H1 (cell line): ENCODE results near the gene CABLES2. TPM values are rescaled to one million over a fixed set of nuclear protein-coding genes. Genes with fewer than 3 reads are reported as not detected.

Source experiments
- CTCF ChIA-PET: fragments of 300-600 bp; sonication (Branson Sonifier 250); formaldehyde crosslinking; loops from one replicate; lab custom pipeline; 2021; ENCODE audit not compliant: partially characterized antibody; lab: Charles Lee
- POLR2A ChIA-PET: fragments of 300-600 bp; sonication (Branson Sonifier 250); formaldehyde crosslinking; loops from one replicate; lab custom pipeline; 2021; ENCODE audit warnings: inconsistent platforms; ENCODE audit not compliant: partially characterized antibody; lab: Charles Lee
- DNase-seq, 2 experiments: peaks; one replicate each; pipeline versions ENCODE4 v3.0.0 to v3.0.0-alpha.2; 2010 to 2022; ENCODE audit warnings: low spot score in 2 of 2, low read depth in 1 of 2, mixed read lengths in 1 of 2
- FAIRE-seq: peaks from 2 replicates; lab custom pipeline; 2011; peaks lifted over from hg19 to GRCh38; lab: Jason Lieb, UNC
- H2AFZ ChIP-seq: 2 replicates; pipeline ENCODE4 v1.8.1; 2012; ENCODE audit warnings: low read length, inconsistent platforms
- H2AK5ac ChIP-seq: 2 replicates; pipeline ENCODE4 v1.6.1; 2013; ENCODE audit warnings: low read depth, low read length
- H2BK120ac ChIP-seq: replicated peaks from 2 replicates; pipeline ENCODE3; 2013; ENCODE audit warnings: low read depth, low read length, inconsistent platforms
- H2BK12ac ChIP-seq: 2 replicates; pipeline ENCODE4 v1.6.1; 2013; ENCODE audit warnings: low read depth, low read length
- H2BK15ac ChIP-seq: 2 replicates; pipeline ENCODE4 v1.6.1; 2013; ENCODE audit warnings: low read length
- H2BK20ac ChIP-seq: 2 replicates; pipeline ENCODE4 v1.6.1; 2013; ENCODE audit warnings: low read length
- H2BK5ac ChIP-seq: 2 replicates; pipeline ENCODE4 v1.6.1; 2013; ENCODE audit warnings: low read depth, low read length
- H3K14ac ChIP-seq: 2 replicates; pipeline ENCODE4 v1.6.1; 2013; ENCODE audit warnings: inconsistent platforms; ENCODE audit not compliant: insufficient read length
- H3K18ac ChIP-seq: 2 replicates; pipeline ENCODE4 v1.6.1; 2013; ENCODE audit warnings: low read length; ENCODE audit errors: extremely low read depth
- H3K23ac ChIP-seq: 2 replicates; pipeline ENCODE4 v1.6.1; 2013; ENCODE audit warnings: inconsistent platforms; ENCODE audit not compliant: insufficient read length
- H3K23me2 ChIP-seq: 2 replicates; pipeline ENCODE4 v1.6.1; 2013; ENCODE audit warnings: low read depth, low read length
- H3K27ac ChIP-seq: 2 replicates; pipeline ENCODE4 v1.6.1; 2011; ENCODE audit warnings: low read depth, low read length, inconsistent platforms
- H3K27me3 ChIP-seq, 4 experiments: replicated peaks in 1 of 4; 1 replicate in 1 of 4; 2 replicates in 3 of 4; pipeline versions ENCODE4 v1.6.1 to v1.8.1; 2011 to 2013; ENCODE audit warnings: low read length in 3 of 4, mild to moderate bottlenecking in 3 of 4, inconsistent platforms in 2 of 4, mixed read lengths in 2 of 4, moderate library complexity in 1 of 4; ENCODE audit not compliant: control insufficient read depth in 3 of 4, insufficient read depth in 3 of 4; ENCODE audit errors: extremely low read depth in 1 of 4
- H3K36me3 ChIP-seq, 4 experiments: 2 replicates each; pipeline versions ENCODE4 v1.6.1 to v1.8.1; 2011 to 2013; ENCODE audit warnings: mild to moderate bottlenecking in 4 of 4, low read length in 3 of 4, moderate library complexity in 2 of 4, control low read depth in 1 of 4, inconsistent platforms in 1 of 4; ENCODE audit not compliant: insufficient read depth in 4 of 4, control insufficient read depth in 2 of 4
- H3K4ac ChIP-seq: replicated peaks from 2 replicates; pipeline ENCODE3; 2013; ENCODE audit warnings: low read length, low read depth, mixed read lengths, inconsistent platforms; ENCODE audit not compliant: insufficient read length
- H3K4me1 ChIP-seq, 4 experiments: replicated peaks in 1 of 4; 1 replicate in 1 of 4; 2 replicates in 3 of 4; pipeline versions ENCODE4 v1.6.1 to v1.8.1; 2011 to 2013; ENCODE audit warnings: low read length in 3 of 4, inconsistent platforms in 2 of 4, mixed read lengths in 1 of 4; ENCODE audit not compliant: insufficient read depth in 4 of 4, control insufficient read depth in 3 of 4
- H3K4me2 ChIP-seq, 2 experiments: 2 replicates each; pipeline versions ENCODE4 v1.6.1 to v1.8.1; 2011 to 2013; ENCODE audit warnings: low read depth in 2 of 2, low read length in 2 of 2, control low read depth in 1 of 2, inconsistent platforms in 1 of 2, mild to moderate bottlenecking in 1 of 2; ENCODE audit not compliant: insufficient read depth in 1 of 2
- H3K4me3 ChIP-seq, 4 experiments: fragments of 200-600, 300-600 bp in 1 of 4; sonication (generic), shearing (Covaris generic), sonication (Bioruptor Twin) in 1 of 4; 2 replicates each; pipeline versions ENCODE4 v1.5.1 to v1.8.1; 2011 to 2016; ENCODE audit warnings: low read length in 4 of 4, low read depth in 3 of 4, control low read depth in 2 of 4, inconsistent platforms in 2 of 4, mild to moderate bottlenecking in 2 of 4, mixed read lengths in 1 of 4, moderate library complexity in 1 of 4; ENCODE audit not compliant: insufficient read depth in 2 of 4; ENCODE audit errors: extremely low read depth in 1 of 4
- H3K56ac ChIP-seq: replicated peaks from 2 replicates; pipeline ENCODE3; 2013; ENCODE audit warnings: low read depth, mild to moderate bottlenecking, mixed read lengths, low read length, inconsistent platforms; ENCODE audit not compliant: insufficient read length
- H3K79me1 ChIP-seq: 2 replicates; pipeline ENCODE4 v1.6.1; 2013; ENCODE audit warnings: low read depth, low read length, control low read depth
- H3K79me2 ChIP-seq, 2 experiments: 2 replicates each; pipeline versions ENCODE4 v1.6.1 to v1.8.1; 2012 to 2013; ENCODE audit warnings: low read length in 2 of 2, mild to moderate bottlenecking in 2 of 2, inconsistent platforms in 1 of 2; ENCODE audit not compliant: insufficient read depth in 2 of 2, control insufficient read depth in 1 of 2
- H3K9ac ChIP-seq, 4 experiments: replicated peaks in 1 of 4; 1 replicate in 1 of 4; 2 replicates in 3 of 4; pipeline versions ENCODE4 v1.6.1 to v1.8.1; 2011 to 2013; ENCODE audit warnings: low read depth in 3 of 4, low read length in 3 of 4, control low read depth in 2 of 4, mild to moderate bottlenecking in 2 of 4, moderate library complexity in 2 of 4, inconsistent platforms in 1 of 4; ENCODE audit errors: extremely low read depth in 1 of 4
- H3K9me3 ChIP-seq, 2 experiments: 2 replicates each; pipeline versions ENCODE4 v1.6.1 to v1.8.1; 2012 to 2013; ENCODE audit warnings: mild to moderate bottlenecking in 2 of 2, moderate library complexity in 2 of 2, control low read depth in 1 of 2, inconsistent platforms in 1 of 2, low read depth in 1 of 2, low read length in 1 of 2, mixed read lengths in 1 of 2; ENCODE audit not compliant: insufficient read depth in 2 of 2
- H4K20me1 ChIP-seq, 2 experiments: replicated peaks in 1 of 2; 2 replicates each; pipeline versions ENCODE3 to v1.8.1; 2011 to 2013; ENCODE audit warnings: inconsistent platforms in 2 of 2, low read length in 2 of 2, mild to moderate bottlenecking in 1 of 2; ENCODE audit not compliant: insufficient read depth in 2 of 2, control insufficient read depth in 1 of 2
- H4K5ac ChIP-seq: 2 replicates; pipeline ENCODE4 v1.6.1; 2013; ENCODE audit warnings: low read length, low read depth, mixed read lengths, inconsistent platforms; ENCODE audit not compliant: insufficient read length
- H4K8ac ChIP-seq: 2 replicates; pipeline ENCODE4 v1.8.0; 2013; ENCODE audit warnings: mild to moderate bottlenecking, moderate library complexity, low read length, inconsistent platforms; ENCODE audit not compliant: insufficient read depth; ENCODE audit errors: extremely low read depth
- H4K91ac ChIP-seq: replicated peaks from 2 replicates; pipeline ENCODE3; 2013; ENCODE audit warnings: low read length, mixed read lengths, inconsistent platforms; ENCODE audit not compliant: insufficient read length
- FOSL1 ChIP-seq: IDR thresholded peaks from 2 replicates; pipeline ENCODE4 v1.6.1; 2011; ENCODE audit warnings: mild to moderate bottlenecking, low read depth, low read length, moderate library complexity; ENCODE audit not compliant: insufficient read depth
- HDAC6 ChIP-seq: IDR thresholded peaks from one replicate; pipeline ENCODE4 v1.7.1; 2012; ENCODE audit warnings: low read depth, mild to moderate bottlenecking, inconsistent platforms, low read length, moderate library complexity
- KDM1A ChIP-seq: fragments of 200-600, 300-600 bp; sonication (generic); IDR thresholded peaks from 2 replicates; pipeline ENCODE4 v1.7.1; 2016; ENCODE audit warnings: mild to moderate bottlenecking, low read length, borderline replicate concordance
- KDM4A ChIP-seq: IDR thresholded peaks from one replicate; pipeline ENCODE4 v1.7.1; 2012; ENCODE audit warnings: low read depth, mild to moderate bottlenecking, moderate library complexity, low read length, inconsistent platforms; ENCODE audit not compliant: severe bottlenecking
- MAFK ChIP-seq: IDR thresholded peaks from 2 replicates; pipeline ENCODE4 v1.6.1; 2012; ENCODE audit warnings: low read depth, mild to moderate bottlenecking, improper control_type of control experiment, low read length
- NANOG ChIP-seq: IDR thresholded peaks from 2 replicates; pipeline ENCODE4 v1.6.1; 2011; ENCODE audit warnings: low read length, low read depth, mild to moderate bottlenecking, inconsistent platforms; ENCODE audit not compliant: insufficient read depth, poor library complexity, severe bottlenecking
- NRF1 ChIP-seq: IDR thresholded peaks from 2 replicates; pipeline ENCODE4 v1.6.1; 2011; ENCODE audit warnings: mild to moderate bottlenecking, low read depth, low read length, improper control_type of control experiment
- SIX5 ChIP-seq: IDR thresholded peaks from 2 replicates; pipeline ENCODE4 v1.6.1; 2011; ENCODE audit warnings: mild to moderate bottlenecking, low read depth, low read length
- SP4 ChIP-seq: IDR thresholded peaks from 2 replicates; pipeline ENCODE4 v1.6.1; 2012; ENCODE audit warnings: low read length, inconsistent platforms
- WGBS, 2 experiments: shearing (Covaris generic) in 1 of 2; methylation state at CpG; one replicate each; pipeline versions ENCODE4 v1.1.6 to v1.1.7; 2013 to 2015; ENCODE audit warnings: low lambda C conversion rate in 2 of 2, mixed read lengths in 2 of 2, inconsistent platforms in 1 of 2, low coverage in 1 of 2, missing lambda C conversion rate in 1 of 2; ENCODE audit not compliant: insufficient replicate concordance in 2 of 2, insufficient coverage in 1 of 2, insufficient read length in 1 of 2; ENCODE audit errors: extremely low coverage in 1 of 2, missing lambda C conversion rate in 1 of 2; 5-methylcytosine and 5-hydroxymethylcytosine counted together
- polyA plus RNA-seq, 7 experiments: library from polyadenylated mRNA; depleted of rRNA in 3 of 7; stranded (reverse) in 5 of 7; unstranded in 2 of 7; fragments of >200 nt in 5 of 7; fragments of 200-250 nt in 2 of 7; gene quantifications; 1 replicate in 5 of 7; 2 replicates in 1 of 7; 4 replicates in 1 of 7; pipeline versions ENCODE4 v1.2.1 to v1.2.3, GENCODE V29; 2011 to 2013; ENCODE audit warnings: missing spikeins in 2 of 7, mixed read lengths in 2 of 7
- total RNA-seq: library from RNA; stranded (reverse); fragmentation: NEBNext Ultra II Directional; extraction: Animal tissue kit (Norgen Biotek cat#: 25700); gene quantifications from 2 replicates; pipeline ENCODE4 v1.2.1, GENCODE V29; 2021

The CABLES2 gene
- total and polyA plus RNA-seq, 2 of the 8 experiments (the other 6 are each of a cell fraction or from before 2014, with no cell fraction given): 8.0 to 8.8 TPM

DNA sequence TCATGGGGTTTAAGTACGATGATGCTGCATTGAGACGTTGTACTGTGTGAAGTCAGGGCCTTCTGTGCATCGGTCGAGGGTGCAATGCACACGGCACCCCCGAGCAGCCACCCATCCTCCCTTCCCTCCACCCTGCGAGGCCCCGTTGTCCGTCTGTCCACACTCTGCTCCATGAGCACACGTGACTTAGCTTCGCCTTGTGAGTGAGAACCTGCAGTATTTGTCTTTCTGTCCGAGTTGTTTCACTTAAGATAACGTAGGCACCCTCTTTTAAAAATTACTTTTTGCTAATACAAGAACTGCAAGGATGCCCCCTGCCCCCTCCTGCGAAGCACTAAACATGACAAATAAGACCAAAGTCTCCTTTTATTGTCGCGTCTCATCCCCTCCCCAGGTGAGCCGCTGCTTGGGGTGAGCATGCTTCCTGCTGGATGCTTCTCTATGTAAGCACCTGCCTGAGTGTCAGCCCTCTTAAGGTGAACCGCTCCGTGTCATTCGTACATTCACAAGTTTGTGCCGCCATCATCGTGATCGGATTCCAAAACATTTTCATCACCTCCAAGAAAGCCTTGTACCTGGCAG is 23.9 kb upstream of the CABLES2 start:
- peaks cover 0 to 2% (median 0%) of the 10 kb centered on the region in 4 experiments; a peak in 1 of 7 replicates for H3K27me3 ChIP-seq
- H3K4me2 ChIP-seq: no peak overlapping the region
- no peak for DNase-seq
- 0 out of 2 replicates have a peak overlapping the region, but pooled peaks have one; percentile 11 for H2BK12ac ChIP-seq
- FAIRE-seq: no peak
- 67% methylated on average over 23 of the region's 23 CpGs; no CpG with 5 or more reads in 1 of the 2 experiments for WGBS, 2 experiments
- no peak overlapping the region for H3K9ac ChIP-seq
- H4K20me1 ChIP-seq: no peaks in the 10 kb centered on the region
- H4K91ac ChIP-seq: no peak overlapping the region
- no peak overlapping the region for H3K14ac ChIP-seq
- ChIA-PET CTCF (interaction anchor here (1.0 to 10.8 kb wide), 3 partner anchors 9 to 76 kb away, joined by 3 to 104 read pairs (median 6); no protein-coding TSS in a partner anchor), POLR2A (no interaction called here)
- H3K27ac ChIP-seq: no peak overlapping the region
- H4K8ac ChIP-seq: no peak overlapping the region
- H3K18ac ChIP-seq: no peak overlapping the region
- H3K9me3 ChIP-seq: peaks cover 0 to under 1% of the 10 kb centered on the region in 2 experiments; a peak in 1 of 4 replicates
- peaks cover 3% of the 10 kb centered on the region for H3K23me2 ChIP-seq
- no peaks in the 10 kb centered on the region for H3K79me2 ChIP-seq
- H3K4ac ChIP-seq: no peak overlapping the region
- H2AK5ac ChIP-seq: no peak overlapping the region
- H3K36me3 ChIP-seq: no peaks in the 10 kb centered on the region
- H3K79me1 ChIP-seq: no peaks in the 10 kb centered on the region
- no peak overlapping the region for H3K23ac ChIP-seq
- no peak overlapping the region for H3K56ac ChIP-seq
- H4K5ac ChIP-seq: no peak overlapping the region
- TF ChIP-seq NRF1 (no peak), HDAC6 (no peak), NANOG (no peak), FOSL1 (no peak), KDM4A (no peak), KDM1A (no peak), SIX5 (no peak), MAFK (no peak), SP4 (no peak)
- H2AFZ ChIP-seq: no peak overlapping the region
- no peak overlapping the region for H2BK15ac ChIP-seq
- H2BK120ac ChIP-seq: no peak overlapping the region
- H2BK20ac ChIP-seq: 0 out of 2 replicates have a peak overlapping the region, but pooled peaks have one; percentile 82
- H2BK5ac ChIP-seq: no peak overlapping the region
- H3K4me3 ChIP-seq: no peak overlapping the region
- peaks cover 0 to 38% (median 28%) of the 10 kb centered on the region in 4 experiments; a peak in 6 of 7 replicates for H3K4me1 ChIP-seq
